ENCODE results near the gene TMEM201. TPM values are rescaled to one million over a fixed set of nuclear protein-coding genes. Genes with fewer than 3 reads are reported as not detected.
A peak's percentile ranks its signal among the peaks of the same experiment; 100 is the strongest.

Gene TMEM201
- total and polyA plus RNA-seq, 2 of the 13 experiments (the other 11 are each of a cell fraction or from before 2014, with no cell fraction given) = 1.5 to 8.2 TPM

DNA sequence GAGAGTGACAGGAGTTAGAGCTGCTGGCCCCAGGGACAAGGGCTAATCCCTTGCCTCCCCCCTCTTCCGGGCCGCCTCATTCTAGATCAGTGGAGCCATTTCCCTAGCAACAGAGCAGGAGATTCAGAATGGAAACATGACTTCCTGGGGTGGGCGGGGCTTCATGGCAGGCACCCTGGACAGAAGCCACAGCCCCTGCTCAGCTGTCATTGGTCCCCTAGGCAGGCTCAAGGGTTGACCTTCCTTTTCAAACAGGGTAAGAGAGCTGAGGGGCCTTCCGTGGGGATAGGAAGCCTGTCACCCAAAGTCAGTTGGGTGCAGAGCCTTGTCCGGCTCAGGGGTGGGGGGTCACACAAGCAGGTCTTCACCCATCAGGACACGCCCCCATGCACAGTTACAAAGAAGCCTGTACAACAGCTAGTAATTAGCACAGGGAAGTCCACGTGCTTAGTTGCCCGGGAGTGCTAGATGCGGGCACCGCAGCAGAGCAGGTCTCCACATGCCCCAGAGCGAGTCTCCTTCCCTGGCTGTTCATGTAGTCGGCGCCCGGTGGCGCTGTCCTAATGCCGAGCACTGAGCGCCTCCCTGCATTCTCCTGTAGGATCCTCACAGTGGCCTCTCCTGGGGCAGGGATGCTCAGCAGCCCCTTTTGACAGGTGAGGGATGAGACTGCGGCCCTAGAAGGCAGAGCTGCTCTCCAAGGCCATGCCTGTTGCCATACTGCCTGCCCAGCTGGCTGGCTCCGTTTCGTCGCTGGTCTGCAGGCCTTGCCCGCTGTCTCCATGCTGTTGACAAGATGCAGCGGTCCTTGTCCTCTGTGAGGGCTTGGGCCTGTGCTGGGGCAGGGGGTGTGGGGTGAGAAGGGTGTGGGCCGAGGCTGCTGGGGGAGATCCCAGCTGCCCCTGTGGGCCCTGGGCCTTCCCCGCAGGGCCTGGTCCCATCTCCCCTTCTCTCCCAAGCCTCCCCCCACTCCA is 5.1 kb downstream of the TMEM201 start (continued):
- TF ChIP-seq MAFG (CRISPR knock-in tag; IDR thresholded peaks at IDR 0.05) (no peak), KAT7 (CRISPR knock-in tag; IDR thresholded peaks at IDR 0.05; ENCODE audit: borderline replicate concordance) (no peak; the same call in 1 of the 2 replicates), DNMT1 (CRISPR knock-in tag; IDR thresholded peaks at IDR 0.05) (no peak), JUND (CRISPR knock-in tag; IDR thresholded peaks at IDR 0.05) (no peak), ZNF790 (CRISPR knock-in tag; IDR thresholded peaks at IDR 0.05; ENCODE audit: borderline replicate concordance) (no peak), ZNF883 (CRISPR knock-in tag; IDR thresholded peaks at IDR 0.05; ENCODE audit: not compliant biosample characterization) (no peak), CCDC6 (CRISPR knock-in tag; IDR thresholded peaks at IDR 0.05) (no peak), KLF13 (CRISPR knock-in tag; IDR thresholded peaks at IDR 0.05) (no peak), TARDBP (CRISPR knock-in tag; IDR thresholded peaks at IDR 0.05) (no peak), MZF1 (CRISPR knock-in tag; IDR thresholded peaks at IDR 0.05; ENCODE audit: borderline replicate concordance) (no peak), ZNF607 (CRISPR knock-in tag; IDR thresholded peaks at IDR 0.05; ENCODE audit: borderline replicate concordance) (no peak), ZSCAN25 (CRISPR knock-in tag; IDR thresholded peaks at IDR 0.05) (no peak), KLF15 (CRISPR knock-in tag; IDR thresholded peaks at IDR 0.05; ENCODE audit: borderline replicate concordance) (no peak), EED (CRISPR knock-in tag; IDR thresholded peaks at IDR 0.05) (no peak), NCOA1 (CRISPR knock-in tag; IDR thresholded peaks at IDR 0.05) (no peak), MXI1 (IDR thresholded peaks at IDR 0.05; ENCODE audit: borderline replicate concordance, low read depth, low read length) (peak; percentile 53; the same call in 1 of the 3 replicates), NFYC (CRISPR knock-in tag; IDR thresholded peaks at IDR 0.05) (peak; percentile 41; the same call in 1 of the 2 replicates), NCOA5 (CRISPR knock-in tag; IDR thresholded peaks at IDR 0.05) (no peak), HDAC1 (CRISPR knock-in tag; IDR thresholded peaks at IDR 0.05) (peak; percentile 68; the same call in 1 of the 2 replicates), TCF7 (IDR thresholded peaks at IDR 0.05; ENCODE audit: low read depth) (no peak), ZNF501 (CRISPR knock-in tag; IDR thresholded peaks at IDR 0.05) (0 out of 2 replicates have a peak, but pooled peaks have one; percentile 43), ZNF484 (CRISPR knock-in tag; IDR thresholded peaks at IDR 0.05; ENCODE audit: borderline replicate concordance, low read depth) (no peak), SATB2 (CRISPR knock-in tag; IDR thresholded peaks at IDR 0.05) (no peak)
- TF ChIP-seq, protein P1, sequence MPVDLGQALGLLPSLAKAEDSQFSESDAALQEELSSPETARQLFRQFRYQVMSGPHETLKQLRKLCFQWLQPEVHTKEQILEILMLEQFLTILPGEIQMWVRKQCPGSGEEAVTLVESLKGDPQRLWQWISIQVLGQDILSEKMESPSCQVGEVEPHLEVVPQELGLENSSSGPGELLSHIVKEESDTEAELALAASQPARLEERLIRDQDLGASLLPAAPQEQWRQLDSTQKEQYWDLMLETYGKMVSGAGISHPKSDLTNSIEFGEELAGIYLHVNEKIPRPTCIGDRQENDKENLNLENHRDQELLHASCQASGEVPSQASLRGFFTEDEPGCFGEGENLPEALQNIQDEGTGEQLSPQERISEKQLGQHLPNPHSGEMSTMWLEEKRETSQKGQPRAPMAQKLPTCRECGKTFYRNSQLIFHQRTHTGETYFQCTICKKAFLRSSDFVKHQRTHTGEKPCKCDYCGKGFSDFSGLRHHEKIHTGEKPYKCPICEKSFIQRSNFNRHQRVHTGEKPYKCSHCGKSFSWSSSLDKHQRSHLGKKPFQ (CRISPR knock-in tag; IDR thresholded peaks at IDR 0.05; ENCODE audit: insufficient replicate concordance) = no peak
- TF ChIP-seq, protein P2, sequence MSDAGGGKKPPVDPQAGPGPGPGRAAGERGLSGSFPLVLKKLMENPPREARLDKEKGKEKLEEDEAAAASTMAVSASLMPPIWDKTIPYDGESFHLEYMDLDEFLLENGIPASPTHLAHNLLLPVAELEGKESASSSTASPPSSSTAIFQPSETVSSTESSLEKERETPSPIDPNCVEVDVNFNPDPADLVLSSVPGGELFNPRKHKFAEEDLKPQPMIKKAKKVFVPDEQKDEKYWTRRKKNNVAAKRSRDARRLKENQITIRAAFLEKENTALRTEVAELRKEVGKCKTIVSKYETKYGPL (CRISPR knock-in tag; IDR thresholded peaks at IDR 0.05) = no peak
- TF ChIP-seq, protein P3, sequence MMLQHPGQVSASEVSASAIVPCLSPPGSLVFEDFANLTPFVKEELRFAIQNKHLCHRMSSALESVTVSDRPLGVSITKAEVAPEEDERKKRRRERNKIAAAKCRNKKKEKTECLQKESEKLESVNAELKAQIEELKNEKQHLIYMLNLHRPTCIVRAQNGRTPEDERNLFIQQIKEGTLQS (CRISPR knock-in tag; IDR thresholded peaks at IDR 0.05) = no peak
